Right atrium auricular region (tissue), 2 donors: ENCODE measurements around the gene PID1. TPM values are rescaled to one million over a fixed set of nuclear protein-coding genes. Genes with fewer than 3 reads are reported as not detected.

Experiments used
- DNase-seq: peaks from one replicate; pipeline ENCODE4 v3.0.0-alpha.2; 2019; ENCODE audit warnings: low spot score
- H3K27ac ChIP-seq, 2 donors: fragments of 200-600 bp; sonication (generic); 1 replicate in 1 of 2; 2 replicates in 1 of 2; pipeline ENCODE4 v1.5.1; 2016 to 2019
- H3K27me3 ChIP-seq, 2 donors: fragments of 200-600 bp; sonication (generic); one replicate each; pipeline versions ENCODE4 v1.5.1 to v1.6.0; 2017 to 2019
- H3K36me3 ChIP-seq: fragments of 200-600 bp; sonication (generic); one replicate; pipeline ENCODE4 v1.5.1; 2016
- H3K4me1 ChIP-seq, 2 donors: fragments of 200-600 bp; sonication (generic); one replicate each; pipeline versions ENCODE4 v1.5.1 to v1.6.0; 2017 to 2019
- H3K4me3 ChIP-seq, 2 donors: fragments of 200-600 bp; sonication (generic); 1 replicate in 1 of 2; 2 replicates in 1 of 2; pipeline ENCODE4 v1.5.1; 2017 to 2019; ENCODE audit warnings: mild to moderate bottlenecking in 1 of 2, moderate library complexity in 1 of 2
- H3K9me3 ChIP-seq, 2 donors: fragments of 200-600 bp; sonication (generic); one replicate each; pipeline ENCODE4 v1.5.1; 2019
- CTCF ChIP-seq, 2 donors: fragments of 200-600 bp; sonication (generic); IDR thresholded peaks; one replicate each; pipeline ENCODE4 v1.5.1; 2019; ENCODE audit warnings: antibody characterized with exemption in 2 of 2
- total RNA-seq, 2 donors: library from RNA; depleted of rRNA; stranded (reverse); fragments of >200 nt; gene quantifications; one replicate each; pipeline ENCODE4 v1.1.0, GENCODE V29; 2016

Gene PID1
- total RNA-seq, 2 donors from 2014 or later: 9.1 to 24.0 TPM

GRCh38 chr2:229181641-229182040, 89.4 kb downstream of the PID1 start:
- peaks cover 0 to 12% of the 10 kb centered on the region in 2 donors for H3K4me1 ChIP-seq
- H3K27ac ChIP-seq: no peak overlapping the region
- DNase-seq: no peak
- peaks cover 0 to 2% of the 10 kb centered on the region in 2 donors for H3K9me3 ChIP-seq
- H3K36me3 ChIP-seq: no peaks in the 10 kb centered on the region
- TF ChIP-seq CTCF (IDR thresholded peaks at IDR 0.05): no peak
- no peak overlapping the region for H3K4me3 ChIP-seq
- H3K27me3 ChIP-seq: no peaks in the 10 kb centered on the region

GRCh38 chr2:229180658-229181057, 90.4 kb downstream of the PID1 start:
- no peaks in the 10 kb centered on the region for H3K9me3 ChIP-seq
- DNase-seq: no peak
- H3K36me3 ChIP-seq: no peaks in the 10 kb centered on the region
- no peak overlapping the region for H3K4me3 ChIP-seq
- no peaks in the 10 kb centered on the region for H3K27me3 ChIP-seq
- peaks cover 0 to 12% of the 10 kb centered on the region in 2 donors for H3K4me1 ChIP-seq
- no peak overlapping the region for H3K27ac ChIP-seq
- TF ChIP-seq CTCF (IDR thresholded peaks at IDR 0.05): no peak

GRCh38 chr2:229179628-229180027, 91.5 kb downstream of the PID1 start:
- Histone ChIP-seq H3K4me1 (peaks cover 0 to 12% of the 10 kb centered on the region in 2 donors), H3K27me3 (no peaks in the 10 kb centered on the region), H3K9me3 (no peaks in the 10 kb centered on the region), H3K4me3 (no peak overlapping the region), H3K36me3 (no peaks in the 10 kb centered on the region), H3K27ac (no peak overlapping the region)
- no peak for DNase-seq
- TF ChIP-seq CTCF (IDR thresholded peaks at IDR 0.05): no peak

- Histone ChIP-seq H3K36me3 (no peaks in the 10 kb centered on the region), H3K27me3 (no peaks in the 10 kb centered on the region), H3K4me3 (no peak overlapping the region), H3K27ac (no peak overlapping the region), H3K4me1 (peaks cover 0 to 12% of the 10 kb centered on the region in 2 donors), H3K9me3 (no peaks in the 10 kb centered on the region)
- no peak for TF ChIP-seq CTCF (IDR thresholded peaks at IDR 0.05)
- no peak for DNase-seq
Measured at GRCh38 chr2:229178706-229179105, 92.4 kb downstream of the PID1 start.

GRCh38 chr2:229178117-229178516, 93.0 kb downstream of the PID1 start:
- no peaks in the 10 kb centered on the region for H3K9me3 ChIP-seq
- no peak for DNase-seq
- TF ChIP-seq CTCF (IDR thresholded peaks at IDR 0.05): no peak
- H3K36me3 ChIP-seq: no peaks in the 10 kb centered on the region
- no peak overlapping the region for H3K27ac ChIP-seq
- H3K4me3 ChIP-seq: no peak overlapping the region
- peaks cover 0 to 12% of the 10 kb centered on the region in 2 donors for H3K4me1 ChIP-seq
- H3K27me3 ChIP-seq: no peaks in the 10 kb centered on the region

GRCh38 chr2:229176136-229176535, 95.0 kb downstream of the PID1 start:
- TF ChIP-seq CTCF (IDR thresholded peaks at IDR 0.05): no peak
- peaks cover 0 to 12% of the 10 kb centered on the region in 2 donors for H3K4me1 ChIP-seq
- no peak overlapping the region for H3K27ac ChIP-seq
- no peaks in the 10 kb centered on the region for H3K36me3 ChIP-seq
- DNase-seq: no peak
- no peak overlapping the region for H3K4me3 ChIP-seq
- peaks cover 0 to 4% of the 10 kb centered on the region in 2 donors for H3K9me3 ChIP-seq
- H3K27me3 ChIP-seq: no peaks in the 10 kb centered on the region
